Mesenchymal stem cell (in vitro differentiated cells and primary cell): Measurements from ENCODE around the gene MAP6D1.

Experiments used
- DNase-seq: peaks from one replicate; pipeline ENCODE4 v3.0.0-alpha.2; 2013
- H2AFZ ChIP-seq: one replicate; pipeline ENCODE4 v1.6.1; 2013; ENCODE audit warnings: low read depth, mild to moderate bottlenecking, control low read depth, inconsistent platforms, low read length, moderate library complexity
- H2AK5ac ChIP-seq: 2 replicates; pipeline ENCODE4 v1.6.1; 2013; ENCODE audit warnings: low read length, moderate library complexity, mild to moderate bottlenecking, inconsistent platforms; ENCODE audit not compliant: severe bottlenecking
- H2BK120ac ChIP-seq: one replicate; pipeline ENCODE4 v1.6.1; 2013; ENCODE audit warnings: low read depth, mild to moderate bottlenecking, inconsistent platforms, low read length, moderate library complexity
- H2BK12ac ChIP-seq, 2 experiments: one replicate each; pipeline ENCODE4 v1.6.1; 2013; ENCODE audit warnings: inconsistent platforms in 2 of 2, low read length in 2 of 2, mild to moderate bottlenecking in 2 of 2, moderate library complexity in 2 of 2, control low read depth in 1 of 2
- H2BK15ac ChIP-seq: one replicate; pipeline ENCODE4 v1.6.1; 2013; ENCODE audit warnings: mild to moderate bottlenecking, low read depth, inconsistent platforms; ENCODE audit not compliant: poor library complexity, severe bottlenecking
- H2BK5ac ChIP-seq: 2 replicates; pipeline ENCODE4 v1.6.1; 2013; ENCODE audit warnings: low read depth, mild to moderate bottlenecking, low read length, control low read depth, inconsistent platforms; ENCODE audit not compliant: poor library complexity, severe bottlenecking
- H3K14ac ChIP-seq, 2 experiments: one replicate each; pipeline ENCODE4 v1.6.1; 2013; ENCODE audit warnings: inconsistent platforms in 2 of 2, low read length in 2 of 2, control low read depth in 1 of 2, mild to moderate bottlenecking in 1 of 2, moderate library complexity in 1 of 2
- H3K18ac ChIP-seq, 2 experiments: one replicate each; pipeline ENCODE4 v1.6.1; 2013; ENCODE audit warnings: inconsistent platforms in 2 of 2, low read length in 2 of 2, control low read depth in 1 of 2, low read depth in 1 of 2, mild to moderate bottlenecking in 1 of 2
- H3K23ac ChIP-seq, 2 experiments: one replicate each; pipeline ENCODE4 v1.6.1; 2013; ENCODE audit warnings: inconsistent platforms in 2 of 2, low read length in 2 of 2, mild to moderate bottlenecking in 2 of 2, moderate library complexity in 2 of 2, control low read depth in 1 of 2
- H3K27ac ChIP-seq: 2 replicates; pipeline ENCODE4 v1.5.1; 2013; ENCODE audit warnings: mild to moderate bottlenecking, moderate library complexity, low read length, control low read depth, inconsistent platforms; ENCODE audit not compliant: poor library complexity, severe bottlenecking
- H3K27me3 ChIP-seq, 2 experiments: 2 replicates each; pipeline versions ENCODE4 v1.6.1 to v1.7.0; 2013; ENCODE audit warnings: low read length in 2 of 2, mild to moderate bottlenecking in 2 of 2, moderate library complexity in 2 of 2, control low read depth in 1 of 2, inconsistent platforms in 1 of 2; ENCODE audit not compliant: control insufficient read depth in 1 of 2, insufficient read depth in 1 of 2
- H3K36me3 ChIP-seq, 2 experiments: 2 replicates each; pipeline versions ENCODE4 v1.6.1 to v1.7.0; 2013; ENCODE audit warnings: low read length in 2 of 2, control low read depth in 1 of 2, inconsistent platforms in 1 of 2, low read depth in 1 of 2, mild to moderate bottlenecking in 1 of 2; ENCODE audit not compliant: insufficient read depth in 2 of 2, control insufficient read depth in 1 of 2
- H3K4ac ChIP-seq, 2 experiments: one replicate each; pipeline ENCODE4 v1.6.1; 2013; ENCODE audit warnings: inconsistent platforms in 2 of 2, low read length in 2 of 2, mild to moderate bottlenecking in 2 of 2, moderate library complexity in 2 of 2, control low read depth in 1 of 2, low read depth in 1 of 2
- H3K4me1 ChIP-seq: 2 replicates; pipeline ENCODE4 v1.6.1; 2013; ENCODE audit warnings: low read depth, low read length, control low read depth; ENCODE audit not compliant: control insufficient read depth, insufficient read depth
- H3K4me2 ChIP-seq: 2 replicates; pipeline ENCODE4 v1.6.1; 2013; ENCODE audit warnings: low read length, mild to moderate bottlenecking, inconsistent platforms; ENCODE audit not compliant: poor library complexity, severe bottlenecking
- H3K4me3 ChIP-seq, 2 experiments: 2 replicates each; pipeline versions ENCODE4 v1.5.1 to v1.7.0; 2013; ENCODE audit warnings: low read length in 2 of 2, mild to moderate bottlenecking in 2 of 2, control low read depth in 1 of 2, low read depth in 1 of 2; ENCODE audit not compliant: insufficient read depth in 1 of 2
- H3K79me1 ChIP-seq: replicated peaks from 2 replicates; pipeline ENCODE4 v1.6.1; 2013; ENCODE audit warnings: mild to moderate bottlenecking, control low read depth, low read length, inconsistent platforms; ENCODE audit not compliant: poor library complexity, severe bottlenecking
- H3K9ac ChIP-seq: 2 replicates; pipeline ENCODE4 v1.7.0; 2013; ENCODE audit warnings: mild to moderate bottlenecking, low read length, moderate library complexity
- H3K9me3 ChIP-seq: 2 replicates; pipeline ENCODE4 v1.7.0; 2013; ENCODE audit warnings: mild to moderate bottlenecking, low read length; ENCODE audit not compliant: control insufficient read depth
- H4K8ac ChIP-seq: one replicate; pipeline ENCODE4 v1.6.1; 2013; ENCODE audit warnings: inconsistent platforms, mild to moderate bottlenecking, low read length, moderate library complexity
- H4K91ac ChIP-seq: one replicate; pipeline ENCODE4 v1.6.1; 2013; ENCODE audit warnings: mild to moderate bottlenecking, low read length, inconsistent platforms
- WGBS: methylation state at CpG from one replicate; pipeline ENCODE4 v1.1.7; 2013; ENCODE audit warnings: mixed read lengths; 5-methylcytosine and 5-hydroxymethylcytosine counted together

Gene MAP6D1

DNA sequence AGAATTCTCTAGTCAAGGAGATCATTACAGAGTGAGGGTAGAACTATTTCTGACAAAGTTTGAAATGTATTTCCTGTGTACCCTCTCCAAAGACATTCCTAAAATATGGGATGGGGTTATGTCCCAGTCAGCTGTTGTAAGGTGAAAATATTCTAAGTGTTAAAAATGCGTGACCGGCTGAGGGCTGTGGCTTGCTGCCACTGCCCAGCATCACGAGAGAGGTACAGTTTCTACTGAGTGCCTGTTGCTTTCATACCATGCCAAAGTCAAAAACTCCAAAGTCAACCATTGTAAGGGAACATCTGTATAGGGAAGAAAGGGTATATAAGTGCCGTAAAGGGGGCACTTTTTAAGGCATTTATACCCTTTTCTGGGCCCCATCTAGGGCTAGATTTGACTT lies 30.9 kb downstream of the MAP6D1 start:
- Histone ChIP-seq H3K4me1 (no peaks in the 10 kb centered on the region), H2AFZ (no peak overlapping the region), H3K4ac (no peak overlapping the region), H2AK5ac (no peak overlapping the region), H3K4me2 (no peak overlapping the region), H2BK12ac (no peak overlapping the region), H3K14ac (no peak overlapping the region), H3K4me3 (no peak overlapping the region), H2BK5ac (no peak overlapping the region), H3K27ac (no peak overlapping the region), H3K23ac (no peak overlapping the region), H2BK15ac (no peak overlapping the region), H4K91ac (no peak overlapping the region), H4K8ac (no peak overlapping the region), H2BK120ac (no peak overlapping the region), H3K79me1 (peaks cover 25% of the 10 kb centered on the region), H3K9me3 (no peaks in the 10 kb centered on the region), H3K36me3 (peaks cover 41 to 72% of the 10 kb centered on the region in 2 experiments), H3K9ac (no peak overlapping the region), H3K18ac (no peak overlapping the region), H3K27me3 (no peaks in the 10 kb centered on the region)
- DNase-seq: no peak
- WGBS: 89% methylated on average over 4 of the region's 4 CpGs

DNA sequence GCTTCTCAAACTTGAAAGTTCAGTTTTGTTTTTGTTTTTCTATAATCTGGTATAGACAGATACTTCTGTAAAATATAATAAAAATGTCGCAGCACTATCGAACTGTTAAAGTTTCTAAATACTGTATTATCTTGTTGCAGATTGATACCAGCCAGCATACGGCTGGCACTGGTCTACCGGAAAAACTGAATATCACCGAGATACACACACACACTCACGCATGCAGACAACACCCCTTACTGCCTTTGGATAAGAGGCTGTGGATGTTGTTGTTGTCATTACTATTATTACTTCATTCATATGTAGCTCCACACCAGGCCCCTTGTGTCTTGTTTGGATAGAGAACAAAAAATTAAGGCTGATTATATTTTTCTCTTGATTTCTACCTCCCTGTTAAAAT lies 32.4 kb downstream of the MAP6D1 start:
- H3K18ac ChIP-seq: no peak overlapping the region
- H2BK120ac ChIP-seq: no peak overlapping the region
- H3K4me2 ChIP-seq: no peak overlapping the region
- no peak for DNase-seq
- H2AK5ac ChIP-seq: no peak overlapping the region
- H4K8ac ChIP-seq: no peak overlapping the region
- no peak overlapping the region for H3K4me3 ChIP-seq
- no peak overlapping the region for H3K23ac ChIP-seq
- H2BK5ac ChIP-seq: no peak overlapping the region
- H3K27me3 ChIP-seq: no peaks in the 10 kb centered on the region
- H2BK12ac ChIP-seq: no peak overlapping the region
- peaks cover 31 to 71% of the 10 kb centered on the region in 2 experiments for H3K36me3 ChIP-seq
- no peaks in the 10 kb centered on the region for H3K9me3 ChIP-seq
- no peak overlapping the region for H2BK15ac ChIP-seq
- no peak overlapping the region for H3K9ac ChIP-seq
- no peak overlapping the region for H3K27ac ChIP-seq
- peaks cover 23% of the 10 kb centered on the region for H3K79me1 ChIP-seq
- H3K14ac ChIP-seq: no peak overlapping the region
- H3K4ac ChIP-seq: no peak overlapping the region
- no CpG with 5 or more reads among the region's 6 CpGs for WGBS
- H3K4me1 ChIP-seq: no peaks in the 10 kb centered on the region
- H4K91ac ChIP-seq: no peak overlapping the region
- no peak overlapping the region for H2AFZ ChIP-seq

DNA sequence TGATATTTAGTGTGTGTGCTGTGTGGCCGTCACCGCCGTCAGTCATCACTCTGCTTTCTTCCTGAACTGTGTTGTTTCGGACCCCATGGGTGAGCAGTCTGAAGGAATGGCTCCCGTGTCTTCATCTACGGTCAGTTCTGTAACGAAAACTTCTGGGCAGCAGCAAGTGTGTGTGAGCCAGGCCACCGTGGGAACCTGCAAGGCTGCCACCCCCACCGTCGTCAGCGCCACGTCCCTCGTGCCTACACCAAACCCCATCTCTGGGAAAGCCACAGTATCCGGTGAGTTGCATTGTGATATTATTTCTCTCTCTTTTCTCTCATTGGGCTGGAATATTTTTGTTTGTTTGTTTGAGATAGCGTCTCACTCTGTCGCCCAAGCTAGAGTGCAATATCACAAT lies 34.7 kb downstream of the MAP6D1 start:
- no peak overlapping the region for H2BK12ac ChIP-seq

DNA sequence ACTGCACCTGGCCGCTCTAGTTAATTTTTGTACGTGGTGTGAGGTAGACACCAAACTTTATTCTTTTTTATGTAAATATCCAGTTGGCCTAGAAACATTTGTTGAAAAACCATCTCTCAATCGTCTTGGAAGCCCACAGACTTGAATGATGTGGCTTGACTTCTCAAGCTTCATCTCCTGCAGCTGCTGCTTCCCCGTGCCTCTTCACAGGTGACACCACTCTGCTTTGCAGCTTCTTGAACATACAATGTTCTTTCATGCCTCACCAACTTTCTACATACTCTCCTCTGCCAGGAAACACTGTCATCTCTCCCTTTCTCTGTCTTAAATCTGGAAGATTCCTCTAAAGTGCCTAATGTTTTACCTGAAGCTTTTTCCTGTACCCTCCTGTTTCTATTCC lies 35.6 kb downstream of the MAP6D1 start:
- Histone ChIP-seq H4K8ac (no peak overlapping the region), H2AK5ac (no peak overlapping the region), H3K23ac (no peak overlapping the region), H3K4ac (no peak overlapping the region), H2BK15ac (no peak overlapping the region), H2AFZ (no peak overlapping the region), H3K27me3 (no peaks in the 10 kb centered on the region), H3K36me3 (peaks cover 29 to 76% of the 10 kb centered on the region in 2 experiments), H3K18ac (no peak overlapping the region), H3K9ac (peak overlapping the region; percentile 4), H3K4me3 (no peak overlapping the region), H3K4me2 (no peak overlapping the region), H2BK5ac (no peak overlapping the region), H2BK120ac (no peak overlapping the region), H4K91ac (no peak overlapping the region), H3K14ac (no peak overlapping the region), H3K27ac (no peak overlapping the region), H3K79me1 (peaks cover 17% of the 10 kb centered on the region), H3K9me3 (no peaks in the 10 kb centered on the region), H3K4me1 (no peaks in the 10 kb centered on the region), H2BK12ac (no peak overlapping the region)
- 98% methylated on average over 3 of the region's 4 CpGs for WGBS
- DNase-seq: no peak

More for the DNA sequence above, 34.7 kb downstream of the MAP6D1 start:
- Histone ChIP-seq H3K4me2 (no peak overlapping the region), H3K27me3 (no peaks in the 10 kb centered on the region), H3K4me1 (no peaks in the 10 kb centered on the region), H3K9me3 (no peaks in the 10 kb centered on the region), H3K23ac (no peak overlapping the region), H3K14ac (no peak overlapping the region), H3K27ac (no peak overlapping the region), H2BK15ac (no peak overlapping the region), H3K36me3 (peaks cover 33 to 77% of the 10 kb centered on the region in 2 experiments), H3K4ac (no peak overlapping the region), H3K18ac (no peak overlapping the region), H2BK120ac (no peak overlapping the region), H2AK5ac (no peak overlapping the region), H3K4me3 (no peak overlapping the region), H2AFZ (no peak overlapping the region), H3K9ac (peak overlapping the region; percentile 4), H4K91ac (no peak overlapping the region), H2BK5ac (no peak overlapping the region), H4K8ac (no peak overlapping the region), H3K79me1 (peaks cover 17% of the 10 kb centered on the region)
- 95% methylated on average over 15 of the region's 16 CpGs for WGBS
- DNase-seq: no peak
